Mucosa of descending colon (tissue), 3 donors: ENCODE measurements around the gene SPINT3. TPM values are rescaled to one million over a fixed set of nuclear protein-coding genes. Genes with fewer than 3 reads are reported as not detected.
A peak's percentile ranks its signal among the peaks of the same experiment; 100 is the strongest.

Experiments used
- ATAC-seq: fragments of 200-7000 bp; cut with Tn5 transposase; one replicate; pipeline ENCODE4 v1.9.1; 2020; ENCODE audit warnings: mild to moderate bottlenecking, moderate library complexity
- DNase-seq, 3 donors: peaks; one replicate each; pipeline ENCODE4 v3.0.0-alpha.2; 2020
- H3K36me3 ChIP-seq: fragments of 200-600 bp; one replicate; pipeline ENCODE4 v1.8.0; 2021; ENCODE audit warnings: low read depth, mild to moderate bottlenecking
- H3K4me1 ChIP-seq: fragments of 200-600 bp; one replicate; pipeline ENCODE4 v1.8.0; 2021; ENCODE audit warnings: low read depth, mild to moderate bottlenecking
- H3K4me3 ChIP-seq: fragments of 200-600 bp; one replicate; pipeline ENCODE4 v1.8.0; 2021; ENCODE audit warnings: mild to moderate bottlenecking
- H3K9me3 ChIP-seq: fragments of 200-600 bp; one replicate; pipeline ENCODE4 v1.8.0; 2021; ENCODE audit warnings: mild to moderate bottlenecking
- intact Hi-C, 2 donors: fragments of 100-400 bp; cut with DNase I in 1 of 2; cut with micrococcal nuclease in 1 of 2; formaldehyde crosslinking; loops; one replicate each; pipeline versions ENCODE4 v1.11.0 to v1.11.1; 2022; cut with DNase I, micrococcal nuclease
- total RNA-seq, 3 donors: library from RNA; stranded (reverse); fragmentation: NEBNext Ultra II Directional in 2 of 3; extraction: Animal tissue kit (Norgen Biotek cat#: 25700) in 2 of 3; gene quantifications; one replicate each; pipeline versions ENCODE4 v1.2.1 to v1.2.4, GENCODE V29; 2021 to 2023
- TF ChIP-seq, protein P1 (sequence below): fragments of 200-600 bp; IDR thresholded peaks from one replicate; pipeline ENCODE4 v1.8.0; 2022; ENCODE audit warnings: antibody characterized with exemption, mild to moderate bottlenecking
- donor health status: DM: no; HTN: no; CAD: no; lungs with moderate emphysema.
- donor health status: DM: no; HTN: no; CAD: no.
- donor health status: DM: no; HTN: yes; CAD: no.

Gene SPINT3
- total RNA-seq, 3 donors from 2014 or later, result not detected

DNA sequence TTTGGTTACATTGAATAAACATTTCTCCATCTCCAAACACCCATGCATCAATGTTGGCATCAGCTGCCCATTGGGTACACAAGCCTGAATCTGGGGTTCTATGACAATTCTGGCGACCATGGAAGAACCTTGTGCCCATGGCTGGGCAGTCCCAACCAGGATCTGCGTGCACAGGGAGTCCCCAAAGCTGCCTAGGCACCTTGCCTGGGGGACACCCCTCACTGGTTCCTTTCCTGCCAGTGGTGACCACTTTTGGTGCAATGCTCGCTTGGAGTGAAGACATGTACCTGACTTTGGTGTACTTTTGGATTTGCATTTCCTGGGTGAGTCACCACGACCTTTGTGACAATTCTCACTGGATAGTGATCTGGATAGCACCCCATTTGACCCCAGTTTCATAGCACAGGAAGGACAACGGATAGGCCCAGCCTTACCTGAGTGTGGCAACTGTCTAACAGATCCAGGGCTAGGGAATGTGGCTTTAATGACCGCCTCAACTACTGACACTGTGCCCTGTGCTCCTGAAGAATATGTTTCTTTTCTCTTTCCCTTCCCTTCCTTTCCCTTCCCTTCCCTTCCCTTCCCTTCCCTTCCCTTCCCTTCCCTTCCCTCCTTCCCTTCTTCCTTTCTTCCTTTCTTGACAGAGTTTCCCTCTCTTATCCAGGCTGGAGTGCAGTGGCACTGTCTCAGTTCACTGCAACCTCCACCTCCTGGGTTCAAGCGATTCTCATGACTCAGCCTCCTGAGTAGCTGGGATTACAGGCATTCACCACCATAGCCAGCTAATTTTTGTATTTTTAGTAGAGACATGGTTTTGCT lies 7.1 kb downstream of the SPINT3 start:
- Histone ChIP-seq H3K36me3 (no peaks in the 10 kb centered on the region), H3K9me3 (no peaks in the 10 kb centered on the region), H3K4me1 (no peaks in the 10 kb centered on the region), H3K4me3 (no peak overlapping the region)
- no peak for DNase-seq
- intact Hi-C loops, result no loop called here
- ATAC-seq, result peak; percentile 86
- TF ChIP-seq, protein P1, sequence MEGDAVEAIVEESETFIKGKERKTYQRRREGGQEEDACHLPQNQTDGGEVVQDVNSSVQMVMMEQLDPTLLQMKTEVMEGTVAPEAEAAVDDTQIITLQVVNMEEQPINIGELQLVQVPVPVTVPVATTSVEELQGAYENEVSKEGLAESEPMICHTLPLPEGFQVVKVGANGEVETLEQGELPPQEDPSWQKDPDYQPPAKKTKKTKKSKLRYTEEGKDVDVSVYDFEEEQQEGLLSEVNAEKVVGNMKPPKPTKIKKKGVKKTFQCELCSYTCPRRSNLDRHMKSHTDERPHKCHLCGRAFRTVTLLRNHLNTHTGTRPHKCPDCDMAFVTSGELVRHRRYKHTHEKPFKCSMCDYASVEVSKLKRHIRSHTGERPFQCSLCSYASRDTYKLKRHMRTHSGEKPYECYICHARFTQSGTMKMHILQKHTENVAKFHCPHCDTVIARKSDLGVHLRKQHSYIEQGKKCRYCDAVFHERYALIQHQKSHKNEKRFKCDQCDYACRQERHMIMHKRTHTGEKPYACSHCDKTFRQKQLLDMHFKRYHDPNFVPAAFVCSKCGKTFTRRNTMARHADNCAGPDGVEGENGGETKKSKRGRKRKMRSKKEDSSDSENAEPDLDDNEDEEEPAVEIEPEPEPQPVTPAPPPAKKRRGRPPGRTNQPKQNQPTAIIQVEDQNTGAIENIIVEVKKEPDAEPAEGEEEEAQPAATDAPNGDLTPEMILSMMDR, result no peak

DNA sequence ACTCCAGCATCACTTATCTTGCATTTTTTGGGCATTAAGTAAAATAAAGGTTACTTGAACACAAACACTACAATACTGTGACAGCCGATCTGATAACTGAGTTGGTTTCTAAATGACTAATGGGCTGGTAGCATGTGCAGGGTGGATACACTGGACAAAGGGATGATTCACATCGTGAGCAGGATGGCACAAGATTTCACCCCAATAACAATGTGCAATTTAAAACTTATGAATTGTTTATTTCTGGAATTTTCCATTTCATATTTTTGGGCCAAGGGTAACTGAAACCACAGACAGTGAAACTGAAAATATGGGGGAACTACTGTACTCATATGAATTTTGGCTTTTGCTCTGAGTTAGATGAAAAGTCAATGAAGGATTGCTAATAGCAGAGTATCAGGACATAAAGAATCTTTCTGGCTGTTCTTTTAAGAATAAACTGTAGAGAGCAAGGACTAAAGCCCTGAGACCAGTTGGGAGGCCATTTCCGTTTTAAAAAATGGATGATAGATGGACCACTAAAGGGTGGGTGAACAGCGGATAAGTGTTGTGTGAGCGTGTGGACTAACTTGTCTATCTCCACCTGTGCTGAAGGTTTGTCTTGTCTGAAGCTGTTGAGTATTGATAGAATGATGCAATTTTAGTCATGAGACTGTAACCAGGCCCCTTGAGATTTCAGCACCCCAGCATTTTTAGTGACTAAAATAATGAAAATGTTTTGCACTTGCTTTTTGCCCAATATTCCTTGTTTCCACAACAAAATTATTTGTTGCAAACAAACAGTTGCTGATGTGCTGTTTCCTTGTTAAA lies 8.2 kb downstream of the SPINT3 start:
- ATAC-seq (no peak), DNase-seq (no peak)
- H3K9me3 ChIP-seq, result no peaks in the 10 kb centered on the region
- TF ChIP-seq, protein P1, result no peak
- H3K36me3 ChIP-seq, result no peaks in the 10 kb centered on the region
- H3K4me3 ChIP-seq, result no peak overlapping the region
- intact Hi-C loops, result no loop called here
- no peaks in the 10 kb centered on the region for H3K4me1 ChIP-seq

DNA sequence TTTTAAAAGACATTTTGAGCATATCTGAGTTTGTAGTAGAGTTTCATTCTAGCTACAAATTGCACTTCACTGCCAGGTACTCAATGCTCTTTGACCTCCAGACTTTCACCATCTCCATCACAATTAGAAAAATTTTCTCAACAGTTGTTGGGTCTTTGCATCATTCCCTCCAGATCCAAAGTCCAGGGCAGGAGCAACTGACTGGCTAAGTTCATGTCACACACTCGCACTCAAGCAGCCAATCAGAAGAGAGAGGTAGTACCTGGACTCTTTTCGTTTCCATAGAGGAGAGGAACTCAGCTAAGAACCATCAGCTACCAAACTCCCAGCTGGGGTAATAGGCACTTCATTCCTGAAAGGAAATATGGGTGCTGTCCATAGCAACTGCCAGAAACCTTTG lies 9.0 kb downstream of the SPINT3 start:
- DNase-seq (no peak), ATAC-seq (no peak)
- H3K9me3 ChIP-seq, result no peaks in the 10 kb centered on the region
- H3K4me3 ChIP-seq, result no peak overlapping the region
- intact Hi-C loops, result no loop called here
- no peaks in the 10 kb centered on the region for H3K36me3 ChIP-seq
- no peaks in the 10 kb centered on the region for H3K4me1 ChIP-seq
- TF ChIP-seq, protein P1, result no peak

DNA sequence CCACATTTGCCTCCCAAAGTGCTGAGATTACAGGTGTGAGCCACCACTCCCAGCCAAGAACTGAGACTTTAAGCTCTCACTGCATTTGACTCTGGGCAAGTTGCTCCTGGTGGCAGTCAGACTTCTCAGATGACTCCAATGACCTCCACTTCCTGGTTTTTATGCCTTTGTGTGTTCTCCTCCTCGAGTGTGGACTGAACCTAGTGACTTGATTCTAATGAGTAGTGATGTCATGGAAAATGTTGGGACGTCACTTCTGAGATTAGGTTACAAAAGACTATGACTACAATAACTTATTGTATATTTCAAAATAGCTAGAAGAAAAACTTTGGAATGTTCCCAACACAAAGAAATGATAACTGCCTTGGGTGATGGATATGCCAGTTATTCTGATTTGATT lies 12.0 kb downstream of the SPINT3 start:
- H3K36me3 ChIP-seq, result no peaks in the 10 kb centered on the region
- H3K9me3 ChIP-seq, result no peaks in the 10 kb centered on the region
- DNase-seq (no peak), ATAC-seq (no peak)
- H3K4me1 ChIP-seq, result peaks cover 13% of the 10 kb centered on the region
- intact Hi-C loops, result no loop called here
- TF ChIP-seq, protein P1, result no peak
- no peak overlapping the region for H3K4me3 ChIP-seq

DNA sequence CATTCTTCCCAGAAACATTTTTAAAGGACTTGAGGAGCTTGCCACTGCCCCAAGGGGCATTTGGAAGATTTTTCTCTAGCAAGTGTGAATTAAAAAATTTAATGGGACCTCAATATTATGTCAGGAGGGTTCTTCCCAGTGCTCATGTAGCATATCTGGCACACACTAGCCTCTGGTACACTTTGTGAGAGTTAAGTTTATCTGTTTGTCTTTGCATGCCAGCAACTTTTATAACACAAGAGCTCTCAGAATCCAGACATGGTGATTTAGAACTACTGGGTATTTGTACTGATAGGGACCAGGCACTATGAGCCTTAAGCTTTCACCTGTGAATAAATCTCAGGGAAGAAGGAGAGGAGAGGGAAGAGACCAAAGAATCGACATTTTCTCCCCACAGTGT lies 12.9 kb downstream of the SPINT3 start:
- intact Hi-C loops, result no loop called here
- no peaks in the 10 kb centered on the region for H3K9me3 ChIP-seq
- no peaks in the 10 kb centered on the region for H3K36me3 ChIP-seq
- DNase-seq (no peak), ATAC-seq (no peak)
- no peak overlapping the region for H3K4me3 ChIP-seq
- peaks cover 13% of the 10 kb centered on the region for H3K4me1 ChIP-seq
- TF ChIP-seq, protein P1, result no peak
